GM13976 (cell line): ENCODE measurements around the gene TSC22D4.
A peak's percentile ranks its signal among the peaks of the same experiment; 100 is the strongest.
"Not testable (repeated sequence)": the region's sequence is repeated elsewhere in the genome, so short reads cannot be mapped to it uniquely, and the experiment has no call there.

Experiments
- DNase-seq: peaks from one replicate; pipeline ENCODE4 v3.0.0; 2012; ENCODE audit warnings: low spot score
- CTCF ChIP-seq: IDR thresholded peaks from 2 replicates; pipeline ENCODE4 v1.5.1; 2012; ENCODE audit warnings: borderline replicate concordance, mild to moderate bottlenecking; ENCODE audit not compliant: insufficient read depth; ENCODE audit errors: extremely low read depth, missing control alignments, control extremely low read depth
- in situ Hi-C: fragments of 300-500 bp; cut with MboI; formaldehyde crosslinking; loops from one replicate; pipeline ENCODE4 v1.12.0; 2022; ENCODE audit warnings: low sequenced_read_pairs, mixed read lengths, inconsistent platforms; ENCODE audit not compliant: unreplicated experiment

Gene TSC22D4

GRCh38 chr7:100452513-100452912, 26.5 kb downstream of the TSC22D4 start:
- in situ Hi-C loops, result loop anchor here (25.0 kb wide), 2 partner anchors 110 to 410 kb away; partner anchors contain the start of genes SAP25, SLC12A9 and TRIP6
- no peak for DNase-seq
- no peak for TF ChIP-seq CTCF

DNA sequence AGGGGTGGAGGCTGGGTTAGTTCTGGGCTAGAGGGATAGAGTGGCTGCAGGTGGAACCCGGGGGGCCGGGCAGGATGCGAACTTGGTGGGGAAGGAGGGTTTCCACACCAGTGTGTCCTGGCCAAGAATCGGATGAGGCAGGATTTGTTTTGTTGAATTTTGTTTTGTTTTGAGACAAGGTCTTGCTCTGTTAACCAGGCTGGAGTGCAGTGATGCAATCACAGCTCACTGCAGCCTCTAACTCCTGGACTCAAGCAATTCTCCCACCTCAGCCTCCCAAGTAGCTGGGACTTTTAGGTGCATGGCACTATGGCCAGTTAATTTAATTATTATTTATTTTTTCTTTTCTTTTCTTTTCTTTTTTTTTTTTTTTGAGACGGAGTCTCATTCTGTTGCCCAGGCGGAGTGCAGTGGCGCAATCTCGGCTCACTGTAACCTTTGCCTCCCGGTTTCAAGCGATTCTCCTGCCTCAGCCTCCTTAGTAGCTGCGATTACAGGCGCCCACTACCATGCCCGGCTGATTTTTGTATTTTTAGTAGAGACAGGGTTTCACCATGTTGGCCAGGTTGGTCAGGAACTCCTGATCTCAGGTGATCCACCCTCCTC, 29.7 kb downstream of the TSC22D4 start:
- TF ChIP-seq CTCF, result no peak
- no peak for DNase-seq
- in situ Hi-C loops, result no loop called here

- DNase-seq, in situ Hi-C loops: not testable (repeated sequence)
These were observed 31.7 kb downstream of the TSC22D4 start for GRCh38 chr7:100447363-100447762.

DNA sequence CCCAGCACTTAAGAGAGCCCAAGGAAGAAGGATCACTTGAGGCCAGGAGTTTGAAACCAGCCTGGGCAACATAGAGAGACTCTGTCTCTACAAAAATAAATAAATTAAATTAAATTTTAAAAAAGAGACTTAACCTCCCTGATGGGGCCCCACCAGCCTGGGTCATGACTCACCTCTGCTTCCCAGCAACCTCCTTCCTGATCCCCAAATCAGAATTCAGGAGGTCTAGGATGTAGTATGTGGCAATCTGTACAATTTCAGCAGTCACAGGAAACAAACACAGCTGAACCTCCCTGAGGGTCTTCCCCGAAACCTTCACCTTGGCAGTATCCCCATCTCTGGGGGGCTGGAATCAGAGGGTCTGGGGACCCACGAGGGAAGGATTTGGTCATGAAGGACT, 33.0 kb downstream of the TSC22D4 start:
- no peak for TF ChIP-seq CTCF
- in situ Hi-C loops, result no loop called here
- DNase-seq, result no peak

DNA sequence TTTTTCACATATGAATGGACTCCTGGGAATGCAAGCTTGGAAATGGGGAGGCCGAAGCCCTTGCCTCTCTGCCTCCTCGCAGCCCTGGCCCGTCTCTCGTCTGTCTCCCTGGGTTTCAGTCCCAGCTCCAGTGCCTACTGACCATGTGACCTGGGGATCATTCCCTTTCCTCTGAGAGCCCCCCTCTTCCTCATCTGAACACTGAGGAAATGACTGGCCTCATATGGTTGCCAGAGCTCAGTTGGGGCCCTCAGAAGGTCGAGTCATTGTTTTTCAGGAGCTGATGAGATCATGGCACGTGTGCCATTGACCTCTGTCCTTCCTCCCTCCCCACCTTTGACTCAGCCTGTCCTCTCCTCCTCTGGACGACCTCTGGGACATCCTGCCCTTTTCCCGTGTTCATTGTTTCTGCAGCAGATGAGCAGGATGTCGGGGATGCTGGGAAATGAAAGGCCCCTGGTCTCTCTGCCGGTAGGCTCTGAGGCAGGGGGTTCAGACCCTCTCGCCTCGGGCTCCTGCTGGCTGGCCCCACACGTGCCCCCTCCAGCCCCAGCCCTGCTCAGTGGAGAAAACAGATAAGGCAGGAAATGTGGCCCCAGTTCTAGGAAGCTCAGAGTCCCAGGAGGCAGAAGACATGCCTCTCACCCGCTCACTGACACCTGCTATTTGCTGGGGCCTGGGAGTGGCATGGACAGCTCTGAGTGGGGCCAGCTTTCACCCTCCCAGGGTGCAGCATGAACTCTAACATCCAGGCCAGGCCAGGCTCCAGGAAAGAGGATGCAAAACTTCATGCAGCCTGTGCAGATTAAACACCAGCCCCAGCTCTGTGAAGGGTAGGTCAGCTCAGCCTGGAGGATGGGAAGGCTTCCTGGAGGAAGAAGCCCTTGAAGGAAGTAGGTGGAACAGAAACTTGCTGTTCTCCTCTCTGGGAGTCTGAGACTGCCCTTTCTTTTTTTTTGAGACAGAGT, 34.4 kb downstream of the TSC22D4 start:
- peak; percentile 42 for DNase-seq
- no peak for TF ChIP-seq CTCF
- in situ Hi-C loops, result no loop called here

GRCh38 chr7:100443096-100443840, 35.7 kb downstream of the TSC22D4 start:
- in situ Hi-C loops, result no loop called here
- TF ChIP-seq CTCF, result no peak
- no peak for DNase-seq
